SK-N-SH treated with all-trans-retinoic acid at 6 μM for 48 hours (cell line): ENCODE data around the gene PLXNC1.

Experiments
- ARNTL ChIP-seq: fragments of 450-650 bp; formaldehyde crosslinking; IDR thresholded peaks from 2 replicates; pipeline ENCODE4 v1.5.0; 2020; ENCODE audit warnings: low read depth, mild to moderate bottlenecking, moderate library complexity, borderline replicate concordance
- ESRRG ChIP-seq: fragments of 250-450 bp; sonication (Bioruptor Pico); IDR thresholded peaks from 2 replicates; pipeline ENCODE4 v1.6.1; 2021; ENCODE audit warnings: mild to moderate bottlenecking
- SNAI2 ChIP-seq: fragments of 250-450 bp; sonication (Bioruptor Pico); IDR thresholded peaks from 2 replicates; pipeline ENCODE4 v1.5.0; 2020; ENCODE audit warnings: mild to moderate bottlenecking, moderate library complexity
- ZC3H10 ChIP-seq: fragments of 250-450 bp; sonication (Bioruptor Pico); IDR thresholded peaks from 2 replicates; pipeline ENCODE4 v1.5.1; 2021; ENCODE audit warnings: mild to moderate bottlenecking, moderate library complexity
- ZNF8 ChIP-seq: fragments of 450-650 bp; formaldehyde crosslinking; IDR thresholded peaks from 2 replicates; pipeline ENCODE4 v1.5.0; 2020; ENCODE audit warnings: mild to moderate bottlenecking, moderate library complexity
- TF ChIP-seq, protein P1 (sequence below): fragments of 250-450 bp; sonication (Bioruptor Pico); IDR thresholded peaks from 2 replicates; pipeline ENCODE4 v1.5.1; 2021; ENCODE audit warnings: mild to moderate bottlenecking, moderate library complexity

DNA sequence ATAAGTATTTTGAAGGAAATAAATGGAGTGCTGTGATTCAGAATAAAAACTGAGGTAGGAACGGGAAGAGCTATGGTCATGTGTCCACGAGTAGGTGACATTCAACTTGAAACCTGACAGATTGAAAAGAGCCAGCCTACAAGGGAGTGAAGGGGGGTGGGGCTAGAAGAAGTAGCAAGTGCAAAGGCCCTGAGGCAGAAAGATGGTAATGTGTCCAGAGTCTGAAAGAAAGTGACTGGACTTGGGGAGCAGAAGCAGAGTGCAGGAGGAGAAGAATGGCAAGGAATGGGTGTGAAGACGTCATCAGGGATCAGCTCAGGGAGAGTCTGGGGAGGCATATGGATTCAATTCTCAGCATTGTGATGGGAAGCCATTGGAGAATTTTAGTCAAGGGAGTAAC, 13.7 kb downstream of the PLXNC1 start:
- TF ChIP-seq SNAI2 (CRISPR knock-in tag) (no peak), ESRRG (no peak), ZC3H10 (CRISPR knock-in tag) (no peak), ARNTL (CRISPR knock-in tag) (no peak), ZNF8 (CRISPR knock-in tag) (no peak)
- TF ChIP-seq, protein P1, sequence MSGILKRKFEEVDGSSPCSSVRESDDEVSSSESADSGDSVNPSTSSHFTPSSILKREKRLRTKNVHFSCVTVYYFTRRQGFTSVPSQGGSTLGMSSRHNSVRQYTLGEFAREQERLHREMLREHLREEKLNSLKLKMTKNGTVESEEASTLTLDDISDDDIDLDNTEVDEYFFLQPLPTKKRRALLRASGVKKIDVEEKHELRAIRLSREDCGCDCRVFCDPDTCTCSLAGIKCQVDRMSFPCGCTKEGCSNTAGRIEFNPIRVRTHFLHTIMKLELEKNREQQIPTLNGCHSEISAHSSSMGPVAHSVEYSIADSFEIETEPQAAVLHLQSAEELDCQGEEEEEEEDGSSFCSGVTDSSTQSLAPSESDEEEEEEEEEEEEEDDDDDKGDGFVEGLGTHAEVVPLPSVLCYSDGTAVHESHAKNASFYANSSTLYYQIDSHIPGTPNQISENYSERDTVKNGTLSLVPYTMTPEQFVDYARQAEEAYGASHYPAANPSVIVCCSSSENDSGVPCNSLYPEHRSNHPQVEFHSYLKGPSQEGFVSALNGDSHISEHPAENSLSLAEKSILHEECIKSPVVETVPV (CRISPR knock-in tag), result no peak
